Heart left ventricle (tissue), 16 donors: Measurements from ENCODE around the gene RALGPS1. TPM values are rescaled to one million over a fixed set of nuclear protein-coding genes. Genes with fewer than 3 reads are reported as not detected.

Experiments used
- ATAC-seq, 4 donors: fragments of 200-7000 bp; cut with Tn5 transposase; one replicate each; pipeline ENCODE4 v1.9.1; 2020 to 2022; ENCODE audit warnings: moderate library complexity in 4 of 4, mild to moderate bottlenecking in 3 of 4, moderate number of reproducible peaks in 1 of 4
- DNase-seq, 5 donors: peaks; one replicate each; pipeline ENCODE4 v3.0.0-alpha.2; 2020
- H3K27ac ChIP-seq, 12 donors: fragments of 200-600 bp; sonication (generic) in 4 of 12; one replicate each; pipeline versions ENCODE4 v1.5.0 to v1.8.0; 2016 to 2022; ENCODE audit warnings: mild to moderate bottlenecking in 2 of 12
- H3K27me3 ChIP-seq, 9 donors: fragments of 200-600 bp; sonication (generic) in 2 of 9; one replicate each; pipeline versions ENCODE4 v1.5.1 to v1.8.0; 2016 to 2022; ENCODE audit warnings: mild to moderate bottlenecking in 3 of 9
- H3K36me3 ChIP-seq, 9 donors: fragments of 200-600 bp; sonication (generic) in 2 of 9; one replicate each; pipeline versions ENCODE4 v1.5.0 to v1.8.0; 2018 to 2022; ENCODE audit warnings: mild to moderate bottlenecking in 2 of 9
- H3K4me1 ChIP-seq, 12 donors: fragments of 200-600 bp; sonication (generic) in 4 of 12; one replicate each; pipeline versions ENCODE4 v1.5.0 to v1.8.0; 2016 to 2022; ENCODE audit warnings: mild to moderate bottlenecking in 3 of 12
- H3K4me3 ChIP-seq, 12 donors: fragments of 200-600 bp; sonication (generic) in 4 of 12; one replicate each; pipeline versions ENCODE4 v1.5.0 to v1.8.0; 2017 to 2022; ENCODE audit warnings: mild to moderate bottlenecking in 9 of 12, moderate library complexity in 4 of 12
- H3K9me3 ChIP-seq, 12 donors: fragments of 200-600 bp; sonication (generic) in 4 of 12; one replicate each; pipeline versions ENCODE4 v1.5.0 to v1.8.0; 2016 to 2022; ENCODE audit warnings: mild to moderate bottlenecking in 1 of 12
- POLR2A ChIP-seq, 2 donors: fragments of 450-650 bp; IDR thresholded peaks; one replicate each; pipeline ENCODE4 v1.6.1; 2017; ENCODE audit warnings: antibody characterized with exemption in 2 of 2, mild to moderate bottlenecking in 2 of 2, moderate library complexity in 2 of 2
- WGBS, 4 donors: extraction: QIAGEN DNeasy Blood & Tissue Kit in 2 of 4; methylation state at CpG; one replicate each; pipeline versions ENCODE4 v1.1.5 to v1.1.7; 2013 to 2018; 5-methylcytosine and 5-hydroxymethylcytosine counted together
- intact Hi-C, 10 donors: fragments of 100-400 bp; cut with DNase I; formaldehyde crosslinking; loops; one replicate each; pipeline versions ENCODE4 v1.11.1 to v1.14.2; 2022
- polyA plus RNA-seq, 2 donors: library from polyadenylated mRNA; stranded (reverse); fragments of 200-250 nt; gene quantifications; one replicate each; pipeline ENCODE4 v1.2.3, GENCODE V29; 2013
- total RNA-seq, 9 donors: library from RNA; depleted of rRNA in 2 of 9; stranded (reverse); fragments of >200 nt in 2 of 9; fragmentation: NEBNext Ultra II Directional in 3 of 9; extraction: Animal tissue kit (Norgen Biotek cat#: 25700) in 3 of 9; gene quantifications; one replicate each; pipeline versions ENCODE4 v1.1.0 to v1.2.4, GENCODE V29; 2016 to 2023
- TF ChIP-seq, protein P1 (sequence below), 12 donors: fragments of 200-600 bp; sonication (generic) in 4 of 12; IDR thresholded peaks; one replicate each; pipeline versions ENCODE4 v1.5.0 to v1.8.0; 2018 to 2022; ENCODE audit warnings: antibody characterized with exemption in 12 of 12, mild to moderate bottlenecking in 5 of 12
- donor health status: ischemic (EF 13 %, LVEDD 7.1; RV severe dilation, severe dysfunction).
- donor health status: healthy with polysubstance abuse.
- donor health status: DM: no; HTN: yes; CAD: no.
- donor health status: DM: no; HTN: no; CAD: no.
- donor health status: ischemic (EF 25% LVEDD 6.9; RV normal size, moderate dysfunction).
- donor health status: ischemic (EF 25% LVEDD 5.7; RV mildly dilated, moderate dysfunction).
- donor health status: healthy.
- donor health status: DM: yes; HTN: yes; CAD: no.
- donor health status: ischemic (EF 35%, LVEDD 5.7; RV mildly dilated, moderate dysfunction).
- donor health status: nonischemic (EF 11% LVEDD 7.7; RV severe dilation, severe dysfunction).
- donor health status: DM: yes; HTN: yes; CAD: no.
- donor health status: PGD.
- donor health status: ischemic (EF 29% LVEDD 5.4; RV normal size, mild dysfunction).
- donor health status: nonischemic (EF 23%, LVEDD 6.1; RV moderate dilation, normal function).

RALGPS1 gene
- total and polyA plus RNA-seq, 11 donors = 8.0 to 21.8 (median 14.4) TPM

DNA sequence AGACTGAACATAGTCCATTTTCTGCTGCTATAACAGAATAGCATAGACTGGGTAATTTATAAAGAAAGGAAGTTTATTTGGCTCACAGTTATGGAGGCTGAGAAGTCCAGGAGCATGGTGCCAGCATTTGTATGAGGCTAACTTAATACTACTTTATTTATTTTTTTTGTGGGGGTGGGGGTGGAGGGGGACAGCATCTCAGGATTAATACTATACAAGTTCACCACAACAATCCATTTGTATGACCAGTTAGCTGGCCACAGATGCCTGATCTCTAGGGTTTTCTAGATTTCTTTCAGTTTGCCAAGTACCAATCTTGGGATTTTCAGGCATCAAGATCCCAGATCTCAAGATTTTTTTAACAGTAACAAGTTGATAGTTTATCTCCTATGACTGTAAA lies 187.6 kb downstream of the RALGPS1 start:
- Histone ChIP-seq H3K4me3 (no peak overlapping the region), H3K27ac (peak overlapping the region in 2 of 12 donors; percentile 74 to 75), H3K27me3 (no peaks in the 10 kb centered on the region), H3K9me3 (no peaks in the 10 kb centered on the region), H3K36me3 (peaks cover 0 to 67% (median 33%) of the 10 kb centered on the region in 9 donors), H3K4me1 (peaks cover 0 to 73% (median 41%) of the 10 kb centered on the region in 12 donors)
- intact Hi-C loops = no loop called here
- TF ChIP-seq, protein P1, sequence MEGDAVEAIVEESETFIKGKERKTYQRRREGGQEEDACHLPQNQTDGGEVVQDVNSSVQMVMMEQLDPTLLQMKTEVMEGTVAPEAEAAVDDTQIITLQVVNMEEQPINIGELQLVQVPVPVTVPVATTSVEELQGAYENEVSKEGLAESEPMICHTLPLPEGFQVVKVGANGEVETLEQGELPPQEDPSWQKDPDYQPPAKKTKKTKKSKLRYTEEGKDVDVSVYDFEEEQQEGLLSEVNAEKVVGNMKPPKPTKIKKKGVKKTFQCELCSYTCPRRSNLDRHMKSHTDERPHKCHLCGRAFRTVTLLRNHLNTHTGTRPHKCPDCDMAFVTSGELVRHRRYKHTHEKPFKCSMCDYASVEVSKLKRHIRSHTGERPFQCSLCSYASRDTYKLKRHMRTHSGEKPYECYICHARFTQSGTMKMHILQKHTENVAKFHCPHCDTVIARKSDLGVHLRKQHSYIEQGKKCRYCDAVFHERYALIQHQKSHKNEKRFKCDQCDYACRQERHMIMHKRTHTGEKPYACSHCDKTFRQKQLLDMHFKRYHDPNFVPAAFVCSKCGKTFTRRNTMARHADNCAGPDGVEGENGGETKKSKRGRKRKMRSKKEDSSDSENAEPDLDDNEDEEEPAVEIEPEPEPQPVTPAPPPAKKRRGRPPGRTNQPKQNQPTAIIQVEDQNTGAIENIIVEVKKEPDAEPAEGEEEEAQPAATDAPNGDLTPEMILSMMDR (IDR thresholded peaks at IDR 0.05) = no peak
- no peak for TF ChIP-seq POLR2A (IDR thresholded peaks at IDR 0.05)
- DNase-seq (no peak), ATAC-seq (no peak)

DNA sequence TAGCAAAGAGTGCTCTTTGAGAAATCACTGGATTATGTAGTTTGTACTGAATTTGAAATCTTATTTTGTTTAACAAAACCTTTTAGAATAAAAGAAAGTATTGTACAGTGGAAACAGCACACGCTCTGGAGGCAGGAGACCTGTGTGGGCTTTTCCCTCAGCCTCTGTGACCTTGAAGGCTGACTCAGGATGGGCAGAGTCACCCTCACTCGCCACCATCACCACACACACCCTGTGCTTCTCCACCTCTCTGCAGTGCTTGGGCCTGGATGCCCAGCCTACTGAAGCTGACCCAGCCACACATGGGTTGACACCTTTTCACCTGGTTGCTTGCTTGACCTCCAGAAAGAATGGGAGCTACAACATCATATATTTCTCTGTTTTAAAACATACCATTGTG lies 188.2 kb downstream of the RALGPS1 start:
- H3K27ac ChIP-seq = peak overlapping the region in 5 of 12 donors; percentile 53 to 83 (median 74)
- no peak for DNase-seq
- 91 to 96% (median 95%) methylated on average over 2 of the region's 2 CpGs for WGBS, 4 donors

DNA sequence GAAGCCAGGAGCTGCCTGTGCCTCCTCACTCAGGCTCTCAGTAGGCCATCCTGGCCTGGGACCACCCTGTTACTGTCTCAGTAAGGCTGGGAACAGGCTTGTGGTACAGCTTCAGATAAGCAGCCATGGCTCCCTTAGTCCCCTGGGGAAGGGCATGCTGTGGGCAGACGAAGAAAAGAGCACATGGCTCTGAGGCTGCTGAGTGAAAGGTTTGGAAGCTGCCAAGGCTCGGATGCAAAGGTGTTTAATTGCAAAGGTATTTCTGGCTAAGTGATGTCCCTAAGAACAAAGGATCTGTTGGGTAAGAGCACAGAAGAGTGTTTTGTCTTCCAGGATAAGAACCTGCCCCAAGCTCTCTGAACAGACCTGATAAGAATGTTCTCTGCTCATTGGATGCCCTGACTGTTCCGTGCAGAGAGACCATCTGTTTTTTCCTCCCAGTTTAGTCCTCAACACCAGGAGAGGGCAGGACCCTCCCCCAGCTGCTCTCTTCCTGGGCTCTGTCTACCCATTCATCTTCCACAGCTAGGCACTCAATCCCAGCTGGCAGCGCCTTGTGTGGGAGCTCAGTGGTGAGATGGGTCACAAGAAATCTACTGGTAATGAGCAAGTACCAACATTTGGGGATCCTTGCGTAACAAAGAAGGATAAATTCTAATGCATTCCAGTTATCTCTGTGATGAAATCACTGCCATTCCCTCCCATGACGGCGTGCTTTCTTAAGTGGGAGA lies 190.2 kb downstream of the RALGPS1 start:
- Histone ChIP-seq H3K4me3 (no peak overlapping the region), H3K36me3 (peaks cover 0 to 73% (median 43%) of the 10 kb centered on the region in 9 donors), H3K27ac (peak overlapping the region in 9 of 12 donors; percentile 27 to 83 (median 67)), H3K27me3 (no peaks in the 10 kb centered on the region), H3K4me1 (peaks cover under 1 to 83% (median 43%) of the 10 kb centered on the region in 12 donors), H3K9me3 (no peaks in the 10 kb centered on the region)
- ATAC-seq = peak; percentile 10 to 87 (median 68)
- no peak for TF ChIP-seq POLR2A (IDR thresholded peaks at IDR 0.05)
- TF ChIP-seq, protein P1 (IDR thresholded peaks at IDR 0.05) = no peak
- intact Hi-C loops = no loop called here
- 71 to 81% (median 79%) methylated on average over 7 of the region's 7 CpGs for WGBS, 4 donors
- peak in 2 of 5 donors; percentile 63 for DNase-seq

More for the DNA sequence above, 188.2 kb downstream of the RALGPS1 start:
- Histone ChIP-seq H3K27me3 (no peaks in the 10 kb centered on the region), H3K36me3 (peaks cover 0 to 70% (median 39%) of the 10 kb centered on the region in 9 donors), H3K4me3 (no peak overlapping the region), H3K4me1 (peaks cover 0 to 79% (median 46%) of the 10 kb centered on the region in 12 donors), H3K9me3 (no peaks in the 10 kb centered on the region)
- intact Hi-C loops = no loop called here
- TF ChIP-seq POLR2A (IDR thresholded peaks at IDR 0.05) = no peak
- TF ChIP-seq, protein P1 (IDR thresholded peaks at IDR 0.05) = no peak
- no peak for ATAC-seq

DNA sequence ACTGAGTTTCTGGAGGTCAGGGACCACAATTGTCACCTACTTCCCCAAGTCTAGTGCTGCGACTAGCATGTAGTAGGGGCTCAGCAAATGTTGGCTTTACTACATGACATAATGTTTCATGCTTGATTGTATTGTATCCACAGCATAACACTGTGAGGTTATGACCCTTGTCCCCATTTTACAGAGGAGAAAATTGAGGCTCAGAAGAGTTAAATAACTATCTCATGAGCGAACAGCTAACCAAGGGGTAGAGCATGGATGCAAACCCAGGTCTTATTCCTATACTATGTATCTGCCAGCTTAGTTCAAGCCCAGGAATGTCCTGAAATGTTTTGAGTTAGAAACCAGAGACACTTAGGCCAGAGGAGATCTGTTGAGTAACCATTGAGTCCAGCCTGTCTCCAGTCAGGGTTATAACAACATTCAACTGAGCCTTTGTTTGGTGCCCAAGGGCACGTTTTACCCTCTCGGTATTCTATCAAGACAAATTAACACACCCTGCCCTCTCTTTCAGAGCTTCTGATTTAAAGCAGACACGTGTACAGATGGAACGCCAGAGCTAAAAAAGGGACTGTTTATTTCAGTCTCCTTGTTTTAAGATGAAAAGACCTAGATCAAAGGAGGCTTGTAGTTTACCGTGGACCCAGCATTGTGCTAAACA lies 191.4 kb downstream of the RALGPS1 start:
- DNase-seq = peak in 1 of 5 donors; percentile 4
- no peak for ATAC-seq
- peak overlapping the region in 11 of 12 donors; percentile 2 to 83 (median 34) for H3K27ac ChIP-seq
- peaks cover 2 to 85% (median 43%) of the 10 kb centered on the region in 12 donors for H3K4me1 ChIP-seq
- peaks cover 0 to 63% (median 35%) of the 10 kb centered on the region in 9 donors for H3K36me3 ChIP-seq
- intact Hi-C loops = no loop called here
- 67 to 77% (median 68%) methylated on average over 7 of the region's 7 CpGs for WGBS, 4 donors
- TF ChIP-seq, protein P1 (IDR thresholded peaks at IDR 0.05) = no peak
- TF ChIP-seq POLR2A (IDR thresholded peaks at IDR 0.05) = no peak
- H3K27me3 ChIP-seq = no peaks in the 10 kb centered on the region
- no peaks in the 10 kb centered on the region for H3K9me3 ChIP-seq
- H3K4me3 ChIP-seq = no peak overlapping the region
